ENCODE results near the gene AGAP2.

AGAP2 gene

DNA sequence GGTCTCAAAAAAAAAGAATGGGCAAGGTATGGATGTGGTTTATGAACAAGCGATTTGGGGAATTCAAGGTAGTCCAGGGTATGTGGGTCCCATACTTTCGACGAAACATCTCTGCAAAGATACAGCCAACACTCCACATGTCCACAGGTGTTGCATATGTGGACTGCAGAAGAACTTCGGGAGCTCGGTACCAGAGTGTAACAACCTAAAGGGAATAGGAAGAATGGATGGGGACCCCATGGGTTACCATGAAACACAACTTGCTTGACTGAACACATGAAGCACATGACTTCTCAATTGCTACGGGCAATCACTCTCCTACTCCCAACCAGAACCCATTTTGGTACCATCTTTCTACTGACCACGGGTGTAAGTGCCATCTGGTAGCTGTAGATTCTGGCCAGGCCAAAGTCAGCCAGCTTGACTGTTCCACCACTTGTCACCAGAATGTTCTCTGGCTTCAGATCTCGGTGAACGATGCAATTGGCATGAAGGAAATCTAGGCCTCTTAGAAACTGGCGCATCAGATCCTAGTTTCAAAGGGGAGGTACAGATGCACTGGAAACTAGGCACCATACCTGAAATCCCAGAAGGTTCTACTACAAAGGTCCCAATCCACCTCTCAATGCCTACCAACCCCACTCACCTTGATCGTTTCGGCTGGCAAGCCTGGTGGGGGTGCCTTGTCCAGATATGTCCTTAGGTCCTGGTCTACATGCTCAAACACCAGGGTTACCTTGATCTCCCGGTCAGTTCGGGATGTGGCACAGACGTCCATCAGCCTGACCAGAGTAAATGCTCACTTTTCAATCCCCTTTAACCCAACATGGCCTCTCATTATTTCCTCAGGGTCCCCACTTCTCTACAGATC lies 12.3 kb upstream of the AGAP2 start:
- H3K27ac ChIP-seq: peak overlapping the region; percentile 92

DNA sequence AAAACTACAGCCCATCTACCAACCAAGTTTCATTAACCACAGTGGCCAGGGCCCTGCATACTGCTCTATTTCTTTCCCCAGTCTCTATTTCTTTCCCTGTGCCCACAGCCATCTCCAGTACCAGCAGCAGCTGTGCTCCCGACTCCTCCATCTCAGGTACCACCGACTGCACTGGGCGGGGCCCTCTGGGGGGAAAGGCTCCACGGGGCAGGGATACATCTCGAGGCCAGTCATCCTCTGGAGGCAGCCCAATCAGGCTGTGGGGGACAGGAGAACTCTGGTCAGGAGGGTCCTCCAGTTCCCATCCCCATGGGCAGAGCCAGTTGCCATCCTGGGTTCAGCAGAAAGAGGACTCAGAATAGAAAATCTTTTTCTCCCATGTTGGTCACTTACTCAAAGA lies 10.5 kb upstream of the AGAP2 start:
- no peak overlapping the region for H3K27ac ChIP-seq
- no peak for TF ChIP-seq ZFX (IDR thresholded peaks at IDR 0.05)
- no peak for TF ChIP-seq CTCF (conservative IDR thresholded peaks at IDR 0.05)

More for the DNA sequence above, 12.3 kb upstream of the AGAP2 start:
- TF ChIP-seq ZFX (IDR thresholded peaks at IDR 0.05) (no peak), CTCF (conservative IDR thresholded peaks at IDR 0.05) (no peak)

GRCh38 chr12:57746025-57746424 lies 7.5 kb upstream of the AGAP2 start:
- TF ChIP-seq CTCF (conservative IDR thresholded peaks at IDR 0.05) (no peak), ZFX (IDR thresholded peaks at IDR 0.05) (no peak)
- H3K27ac ChIP-seq: no peak overlapping the region; the same call in 1 of the 2 replicates

- TF ChIP-seq ZFX (IDR thresholded peaks at IDR 0.05) (no peak), CTCF (conservative IDR thresholded peaks at IDR 0.05) (no peak)
- peak overlapping the region; percentile 70 for H3K27ac ChIP-seq
These were observed 6.9 kb upstream of the AGAP2 start for GRCh38 chr12:57745485-57745881.

DNA sequence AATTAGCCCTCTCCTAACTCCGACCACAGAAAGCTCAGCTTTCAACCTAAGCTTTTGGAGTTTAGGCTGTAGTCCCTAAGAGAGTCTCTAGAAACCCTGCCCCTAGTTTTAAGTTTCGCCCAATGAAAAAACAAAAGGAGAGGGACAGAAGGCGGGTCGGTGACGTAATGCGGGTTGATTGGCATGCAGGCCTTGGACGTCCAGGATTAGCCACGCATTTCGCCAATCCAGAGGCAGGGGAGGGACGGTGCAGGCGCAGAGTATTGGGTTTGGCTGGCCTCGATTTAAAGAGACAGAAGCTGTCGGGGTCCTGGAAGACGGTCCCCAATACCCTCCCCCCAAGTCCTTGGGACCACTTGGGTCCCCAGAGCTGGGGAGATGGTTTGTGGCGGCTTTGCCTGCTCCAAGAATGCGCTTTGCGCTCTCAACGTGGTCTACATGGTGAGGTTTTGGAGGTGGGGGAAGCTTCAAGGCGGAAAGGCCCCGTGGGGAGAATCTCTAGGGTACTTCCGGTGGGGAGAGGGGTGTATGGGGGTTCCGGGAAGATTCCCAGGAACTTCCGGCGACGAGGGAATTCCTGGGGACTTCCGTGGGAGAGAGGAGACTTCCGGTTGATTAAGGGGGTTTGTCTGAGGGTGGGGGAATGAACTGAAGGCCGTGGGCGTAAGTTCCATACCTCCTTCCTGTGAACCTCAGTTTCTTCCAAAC lies 6.4 kb upstream of the AGAP2 start, which contains the start of gene TSPAN31:
TSPAN31 (plus strand) TSS at position 263 of the 708 bp plus-strand sequence; CDS start at position 379, 116 bp downstream.
- TF ChIP-seq CTCF (conservative IDR thresholded peaks at IDR 0.05): no peak
- no peak for TF ChIP-seq ZFX (IDR thresholded peaks at IDR 0.05)
- H3K27ac ChIP-seq: peak within 1 kb of the TSS; percentile 70

DNA sequence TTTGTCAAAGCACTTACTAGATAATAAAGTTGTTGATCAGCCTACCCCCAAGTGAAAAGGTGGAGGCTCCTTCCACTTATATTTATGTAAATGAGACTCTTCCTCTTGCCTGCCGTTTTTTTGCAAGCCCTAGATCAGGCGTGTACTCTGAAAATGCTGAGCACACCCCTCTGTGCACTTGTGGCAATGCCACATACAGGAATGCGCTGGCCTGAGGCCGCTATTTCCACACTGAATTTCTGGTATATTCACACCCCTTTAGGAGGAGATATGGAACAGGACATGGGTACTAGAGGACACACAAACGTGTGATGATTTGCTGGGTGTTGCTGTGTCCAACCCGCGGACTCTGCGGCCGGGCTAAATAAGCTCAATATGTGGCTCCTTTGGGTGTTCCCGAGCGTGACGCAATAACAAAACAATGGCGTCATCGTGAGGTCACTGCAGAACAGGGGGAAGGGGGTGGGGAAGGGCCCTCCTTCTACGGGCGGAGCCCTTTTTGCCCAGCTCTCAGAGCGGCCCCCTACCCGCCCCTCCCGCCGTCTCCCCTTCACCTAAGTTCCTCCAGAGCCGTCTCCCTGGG lies 5.7 kb upstream of the AGAP2 start:
- H3K27ac ChIP-seq: peak overlapping the region; percentile 70
- TF ChIP-seq ZFX (IDR thresholded peaks at IDR 0.05): no peak
- TF ChIP-seq CTCF (conservative IDR thresholded peaks at IDR 0.05): no peak
